Parathyroid adenoma (tissue), 2 donors: ENCODE measurements around the gene DOK7.

Experiments
- H2AFZ ChIP-seq: fragments of 300-600 bp; sonication (generic); one replicate; pipeline ENCODE4 v1.7.0; 2017; ENCODE audit warnings: antibody characterized with exemption, mild to moderate bottlenecking
- H3K27ac ChIP-seq: fragments of 300-600 bp; sonication (generic); one replicate; pipeline ENCODE4 v1.7.0; 2017
- H3K27me3 ChIP-seq: fragments of 300-600 bp; sonication (generic); one replicate; pipeline ENCODE4 v1.7.0; 2017; ENCODE audit warnings: low read length; ENCODE audit not compliant: control insufficient read depth, insufficient read depth
- H3K36me3 ChIP-seq: fragments of 300-600 bp; sonication (generic); one replicate; pipeline ENCODE4 v1.7.0; 2017; ENCODE audit warnings: low read length; ENCODE audit not compliant: control insufficient read depth, insufficient read depth
- H3K4me1 ChIP-seq: fragments of 300-600 bp; sonication (generic); one replicate; pipeline ENCODE4 v1.7.0; 2017; ENCODE audit warnings: control low read depth
- H3K4me2 ChIP-seq: fragments of 300-600 bp; sonication (generic); one replicate; pipeline ENCODE4 v1.7.0; 2017; ENCODE audit warnings: low read length
- H3K4me3 ChIP-seq: fragments of 300-600 bp; sonication (generic); one replicate; pipeline ENCODE4 v1.7.0; 2017; ENCODE audit warnings: low read depth, low read length
- H3K79me2 ChIP-seq: fragments of 300-600 bp; sonication (generic); one replicate; pipeline ENCODE4 v1.7.0; 2017; ENCODE audit warnings: control low read depth
- H3K9ac ChIP-seq: fragments of 300-600 bp; sonication (generic); one replicate; pipeline ENCODE4 v1.7.0; 2017; ENCODE audit warnings: mild to moderate bottlenecking
- H3K9me3 ChIP-seq: fragments of 300-600 bp; sonication (generic); one replicate; pipeline ENCODE4 v1.7.0; 2017; ENCODE audit warnings: low read length; ENCODE audit not compliant: control insufficient read depth
- CTCF ChIP-seq: fragments of 300-600 bp; sonication (generic); IDR thresholded peaks from one replicate; pipeline ENCODE4 v1.7.0; 2017; ENCODE audit warnings: antibody characterized with exemption, mild to moderate bottlenecking
- donor health status: primary hyperparathyroidism.

The DOK7 gene

GRCh38 chr4:3437998-3438846 lies 24.9 kb upstream of the DOK7 start:
- no peak overlapping the region for H3K9ac ChIP-seq
- no peak for TF ChIP-seq CTCF
- H2AFZ ChIP-seq: no peak overlapping the region
- no peak overlapping the region for H3K4me2 ChIP-seq
- H3K36me3 ChIP-seq: no peaks in the 10 kb centered on the region
- no peaks in the 10 kb centered on the region for H3K4me1 ChIP-seq
- H3K9me3 ChIP-seq: no peaks in the 10 kb centered on the region
- no peak overlapping the region for H3K27ac ChIP-seq
- H3K79me2 ChIP-seq: no peaks in the 10 kb centered on the region
- H3K27me3 ChIP-seq: no peaks in the 10 kb centered on the region
- H3K4me3 ChIP-seq: no peak overlapping the region

- H3K27ac ChIP-seq: no peak overlapping the region
- no peak overlapping the region for H3K4me2 ChIP-seq
- no peak overlapping the region for H2AFZ ChIP-seq
- H3K4me1 ChIP-seq: no peaks in the 10 kb centered on the region
- H3K9ac ChIP-seq: no peak overlapping the region
- H3K36me3 ChIP-seq: no peaks in the 10 kb centered on the region
- no peaks in the 10 kb centered on the region for H3K27me3 ChIP-seq
- H3K9me3 ChIP-seq: no peaks in the 10 kb centered on the region
- H3K4me3 ChIP-seq: no peak overlapping the region
- no peak for TF ChIP-seq CTCF
- H3K79me2 ChIP-seq: no peaks in the 10 kb centered on the region
These were observed 24.3 kb upstream of the DOK7 start for GRCh38 chr4:3438847-3439180.

GRCh38 chr4:3439391-3439790 lies 23.7 kb upstream of the DOK7 start:
- Histone ChIP-seq H3K27me3 (no peaks in the 10 kb centered on the region), H3K36me3 (no peaks in the 10 kb centered on the region), H3K4me1 (no peaks in the 10 kb centered on the region), H2AFZ (no peak overlapping the region), H3K4me3 (no peak overlapping the region), H3K79me2 (no peaks in the 10 kb centered on the region), H3K4me2 (no peak overlapping the region), H3K9me3 (no peaks in the 10 kb centered on the region), H3K9ac (no peak overlapping the region), H3K27ac (no peak overlapping the region)
- no peak for TF ChIP-seq CTCF

- Histone ChIP-seq H3K27ac (no peak overlapping the region), H2AFZ (no peak overlapping the region), H3K4me3 (no peak overlapping the region), H3K4me1 (no peaks in the 10 kb centered on the region), H3K79me2 (no peaks in the 10 kb centered on the region), H3K9me3 (no peaks in the 10 kb centered on the region), H3K4me2 (no peak overlapping the region), H3K27me3 (no peaks in the 10 kb centered on the region), H3K9ac (no peak overlapping the region), H3K36me3 (no peaks in the 10 kb centered on the region)
- no peak for TF ChIP-seq CTCF
These were observed 23.1 kb upstream of the DOK7 start for GRCh38 chr4:3440011-3440410.

- Histone ChIP-seq H3K4me3 (no peak overlapping the region), H3K9me3 (no peaks in the 10 kb centered on the region), H3K36me3 (no peaks in the 10 kb centered on the region), H3K4me2 (no peak overlapping the region), H3K9ac (no peak overlapping the region), H3K27ac (no peak overlapping the region), H2AFZ (no peak overlapping the region), H3K79me2 (no peaks in the 10 kb centered on the region), H3K27me3 (no peaks in the 10 kb centered on the region), H3K4me1 (no peaks in the 10 kb centered on the region)
- no peak for TF ChIP-seq CTCF
These were observed 22.1 kb upstream of the DOK7 start for GRCh38 chr4:3440979-3441500.
